Gastroesophageal sphincter (tissue), 3 donors: ENCODE measurements around the gene DYSF.

Experiments used
- EP300 ChIP-seq: sonication (generic); formaldehyde crosslinking; IDR thresholded peaks from one replicate; pipeline ENCODE4 v1.6.1; 2017; ENCODE audit warnings: antibody characterized with exemption, mild to moderate bottlenecking
- POLR2A ChIP-seq, 2 donors: fragments of 450-650 bp; IDR thresholded peaks; one replicate each; pipeline ENCODE4 v1.6.1; 2017; ENCODE audit warnings: antibody characterized with exemption in 2 of 2, mild to moderate bottlenecking in 2 of 2, moderate library complexity in 1 of 2
- POLR2AphosphoS5 ChIP-seq: sonication (generic); formaldehyde crosslinking; IDR thresholded peaks from one replicate; pipeline ENCODE4 v1.6.1; 2017; ENCODE audit warnings: antibody characterized with exemption
- TF ChIP-seq, protein P1 (sequence below), 4 experiments: fragments of 200-600 bp in 2 of 4; fragments of 450-650 bp in 2 of 4; sonication (generic) in 1 of 4; IDR thresholded peaks; one replicate each; pipeline ENCODE4 v1.5.1; 2017 to 2019; ENCODE audit warnings: antibody characterized with exemption in 4 of 4, mild to moderate bottlenecking in 2 of 4, moderate library complexity in 2 of 4

DNA sequence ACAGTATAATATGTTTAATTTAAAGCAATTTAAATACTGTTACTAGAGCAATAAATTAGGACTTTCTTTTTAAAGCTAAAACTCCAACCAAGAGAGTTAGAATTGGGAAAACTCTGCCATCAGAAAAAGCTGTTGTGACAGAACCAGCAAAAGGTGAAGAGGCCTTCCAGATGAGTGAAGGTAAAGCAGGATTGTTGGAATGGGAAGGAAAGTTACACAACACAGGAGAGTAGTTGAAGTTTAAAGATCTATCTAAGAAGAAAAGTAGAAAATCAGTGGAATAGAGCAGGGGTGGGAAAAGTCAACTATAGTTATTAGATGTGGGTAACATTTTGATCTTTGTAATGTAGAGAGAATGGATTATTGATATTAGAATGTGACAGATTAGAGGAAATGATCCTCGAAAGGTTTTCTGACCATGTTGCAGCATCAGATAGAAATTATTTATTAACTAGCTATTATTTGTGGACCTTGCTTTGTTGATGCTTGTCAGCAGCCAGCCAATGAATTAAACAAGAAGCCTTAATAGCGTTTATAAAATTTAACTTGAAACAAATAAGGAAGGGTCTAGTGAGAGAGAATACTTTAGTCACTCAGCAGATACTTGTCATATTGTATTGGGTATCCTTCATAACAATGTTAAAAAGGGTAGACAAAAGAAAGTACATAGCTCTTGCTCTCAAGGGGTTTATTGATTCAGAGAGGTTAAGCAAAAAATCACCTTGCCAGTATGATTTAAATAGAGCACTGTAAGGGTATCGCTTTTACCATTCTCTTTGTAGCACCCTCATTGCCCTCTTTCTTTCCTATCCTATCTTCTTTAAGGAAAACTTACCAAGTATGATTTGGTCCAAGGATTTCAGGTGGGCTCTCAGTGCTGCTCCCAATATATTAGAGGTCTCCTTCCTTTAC is 24.6 kb upstream of the DYSF start:
- TF ChIP-seq, protein P1, sequence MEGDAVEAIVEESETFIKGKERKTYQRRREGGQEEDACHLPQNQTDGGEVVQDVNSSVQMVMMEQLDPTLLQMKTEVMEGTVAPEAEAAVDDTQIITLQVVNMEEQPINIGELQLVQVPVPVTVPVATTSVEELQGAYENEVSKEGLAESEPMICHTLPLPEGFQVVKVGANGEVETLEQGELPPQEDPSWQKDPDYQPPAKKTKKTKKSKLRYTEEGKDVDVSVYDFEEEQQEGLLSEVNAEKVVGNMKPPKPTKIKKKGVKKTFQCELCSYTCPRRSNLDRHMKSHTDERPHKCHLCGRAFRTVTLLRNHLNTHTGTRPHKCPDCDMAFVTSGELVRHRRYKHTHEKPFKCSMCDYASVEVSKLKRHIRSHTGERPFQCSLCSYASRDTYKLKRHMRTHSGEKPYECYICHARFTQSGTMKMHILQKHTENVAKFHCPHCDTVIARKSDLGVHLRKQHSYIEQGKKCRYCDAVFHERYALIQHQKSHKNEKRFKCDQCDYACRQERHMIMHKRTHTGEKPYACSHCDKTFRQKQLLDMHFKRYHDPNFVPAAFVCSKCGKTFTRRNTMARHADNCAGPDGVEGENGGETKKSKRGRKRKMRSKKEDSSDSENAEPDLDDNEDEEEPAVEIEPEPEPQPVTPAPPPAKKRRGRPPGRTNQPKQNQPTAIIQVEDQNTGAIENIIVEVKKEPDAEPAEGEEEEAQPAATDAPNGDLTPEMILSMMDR (IDR thresholded peaks at IDR 0.05): no peak
- TF ChIP-seq EP300: no peak
- TF ChIP-seq POLR2A (IDR thresholded peaks at IDR 0.05): no peak
- TF ChIP-seq POLR2AphosphoS5: no peak
